ENCODE results near the gene RBM25.
"Not testable (repeated sequence)": the region's sequence is repeated elsewhere in the genome, so short reads cannot be mapped to it uniquely, and the experiment has no call there.

The RBM25 gene

GRCh38 chr14:73058224-73058921 lies at the start of gene RBM25:
RBM25 (plus strand) TSS chr14:73058534; CDS start chr14:73071642, 13,108 bp downstream.
- peak; percentile 91 to 93 for DNase-seq (ENCODE audit: low read depth in 2 of 2)

- not testable (repeated sequence) for DNase-seq (ENCODE audit: low read depth in 2 of 2)
Measured at GRCh38 chr14:73011189-73011588, 47.1 kb upstream of the RBM25 start.

- no peak for DNase-seq (ENCODE audit: low read depth in 2 of 2)
Measured at GRCh38 chr14:73014105-73014504, 44.2 kb upstream of the RBM25 start.

GRCh38 chr14:73015552-73015951 lies 42.8 kb upstream of the RBM25 start:
- DNase-seq (ENCODE audit: low read depth in 2 of 2), result not testable (repeated sequence)

- not testable (repeated sequence) for DNase-seq (ENCODE audit: low read depth in 2 of 2)
Measured at GRCh38 chr14:73016011-73016410, 42.3 kb upstream of the RBM25 start.

- DNase-seq (ENCODE audit: low read depth in 2 of 2), result no peak
Measured at GRCh38 chr14:73022051-73022450, 36.3 kb upstream of the RBM25 start.

GRCh38 chr14:73025544-73025943 lies 32.8 kb upstream of the RBM25 start:
- DNase-seq (ENCODE audit: low read depth in 2 of 2), result no peak

- DNase-seq (ENCODE audit: low read depth in 2 of 2), result no peak
Measured at GRCh38 chr14:73026243-73026844, 32.0 kb upstream of the RBM25 start.

GRCh38 chr14:73026845-73027542 lies 31.3 kb upstream of the RBM25 start, which contains the start of gene ZFYVE1:
ZFYVE1 (minus strand) TSS chr14:73027106; CDS start chr14:73024508, 2,598 bp downstream.
- DNase-seq (ENCODE audit: low read depth in 2 of 2), result peak; percentile 88 to 92

GRCh38 chr14:73027546-73027945 lies 30.8 kb upstream of the RBM25 start:
- no peak for DNase-seq (ENCODE audit: low read depth in 2 of 2)

GRCh38 chr14:73027984-73028383 lies 30.4 kb upstream of the RBM25 start:
- no peak for DNase-seq (ENCODE audit: low read depth in 2 of 2)

GRCh38 chr14:73036706-73037450 lies 21.5 kb upstream of the RBM25 start:
- not testable (repeated sequence) for DNase-seq (ENCODE audit: low read depth in 2 of 2)

GRCh38 chr14:73047808-73048207 lies 10.5 kb upstream of the RBM25 start:
- no peak for DNase-seq (ENCODE audit: low read depth in 2 of 2)

- DNase-seq (ENCODE audit: low read depth in 2 of 2), result no peak
Measured at GRCh38 chr14:73049428-73049827, 8.9 kb upstream of the RBM25 start.

- no peak for DNase-seq (ENCODE audit: low read depth in 2 of 2)
Measured at GRCh38 chr14:73055251-73055650, 3.1 kb upstream of the RBM25 start.

- DNase-seq (ENCODE audit: low read depth in 2 of 2), result no peak
Measured at GRCh38 chr14:73057944-73058223, 450 bp upstream of the RBM25 start.

- no peak for DNase-seq (ENCODE audit: low read depth in 2 of 2)
Measured at GRCh38 chr14:73058922-73059673, 764 bp downstream of the RBM25 start.

GRCh38 chr14:73069585-73069984 lies 11.3 kb downstream of the RBM25 start:
- DNase-seq (ENCODE audit: low read depth in 2 of 2), result no peak

- no peak for DNase-seq (ENCODE audit: low read depth in 2 of 2)
Measured at GRCh38 chr14:73091044-73091443, 32.7 kb downstream of the RBM25 start.

- no peak for DNase-seq (ENCODE audit: low read depth in 2 of 2)
Measured at GRCh38 chr14:73097421-73097820, 39.1 kb downstream of the RBM25 start.

- no peak for DNase-seq (ENCODE audit: low read depth in 2 of 2)
Measured at GRCh38 chr14:73100334-73100733, 42.0 kb downstream of the RBM25 start.

Data from stimulated activated CD8-positive, alpha-beta memory T cell treated with anti-CD3 and anti-CD28 coated beads, Interleukin-15, amount 100 ng/mL, for 48 hours (primary cell).